Loucy (cell line): ENCODE data around the gene CCDC201.
"Not testable (repeated sequence)": the region's sequence is repeated elsewhere in the genome, so short reads cannot be mapped to it uniquely, and the experiment has no call there.

Source experiments
- CTCF ChIP-seq: fragments of 200-600 bp; sonication (generic); conservative IDR thresholded peaks from 2 replicates; pipeline ENCODE4 v1.5.1; 2014; ENCODE audit warnings: mild to moderate bottlenecking, antibody characterized with exemption, low read length
- EZH2phosphoT487 ChIP-seq: fragments of 200-600 bp; IDR thresholded peaks from 2 replicates; pipeline ENCODE4 v1.6.1; 2018; ENCODE audit warnings: antibody characterized with exemption, mild to moderate bottlenecking, moderate library complexity, borderline replicate concordance

- TF ChIP-seq CTCF, EZH2phosphoT487: not testable (repeated sequence)
Observed at GRCh38 chr7:45827731-45828130, 45.2 kb downstream of the CCDC201 start.
